ENCODE measurements around the gene CDK18.
"Not testable (repeated sequence)": the region's sequence is repeated elsewhere in the genome, so short reads cannot be mapped to it uniquely, and the experiment has no call there.

Gene CDK18

GRCh38 chr1:205504311-205505075 lies at the start of gene CDK18:
Gene CDK18, plus strand, starts transcription at chr1:205504669. Its CDS starts 18,499 bp downstream, at chr1:205523168.
- peak in 1 of 2 donors; percentile 24 for DNase-seq (ENCODE audit: low read depth in 1 of 2, low spot score in 1 of 2)

GRCh38 chr1:205454903-205455335 lies 49.5 kb upstream of the CDK18 start:
- DNase-seq (ENCODE audit: low read depth in 1 of 2, low spot score in 1 of 2), result no peak

GRCh38 chr1:205455581-205456382 lies 48.7 kb upstream of the CDK18 start, which contains the start of gene BLACAT1:
Gene BLACAT1, minus strand, starts transcription at chr1:205456045.
- no peak for DNase-seq (ENCODE audit: low read depth in 1 of 2, low spot score in 1 of 2)

GRCh38 chr1:205456383-205456867 lies 48.0 kb upstream of the CDK18 start:
- DNase-seq (ENCODE audit: low read depth in 1 of 2, low spot score in 1 of 2), result no peak

GRCh38 chr1:205456868-205457745 lies 47.4 kb upstream of the CDK18 start:
- DNase-seq (ENCODE audit: low read depth in 1 of 2, low spot score in 1 of 2), result no peak

GRCh38 chr1:205458777-205459566 lies 45.5 kb upstream of the CDK18 start:
- DNase-seq (ENCODE audit: low read depth in 1 of 2, low spot score in 1 of 2), result no peak

- no peak for DNase-seq (ENCODE audit: low read depth in 1 of 2, low spot score in 1 of 2)
Observed at GRCh38 chr1:205465392-205465791, 39.1 kb upstream of the CDK18 start.

- no peak for DNase-seq (ENCODE audit: low read depth in 1 of 2, low spot score in 1 of 2)
Observed at GRCh38 chr1:205466595-205467220, 37.8 kb upstream of the CDK18 start.

GRCh38 chr1:205470131-205470530 lies 34.3 kb upstream of the CDK18 start:
- DNase-seq (ENCODE audit: low read depth in 1 of 2, low spot score in 1 of 2), result no peak

- no peak for DNase-seq (ENCODE audit: low read depth in 1 of 2, low spot score in 1 of 2)
Observed at GRCh38 chr1:205472737-205473441, 31.6 kb upstream of the CDK18 start.

- no peak for DNase-seq (ENCODE audit: low read depth in 1 of 2, low spot score in 1 of 2)
Observed at GRCh38 chr1:205473475-205473874, 31.0 kb upstream of the CDK18 start.

GRCh38 chr1:205473966-205474365 lies 30.5 kb upstream of the CDK18 start:
- no peak for DNase-seq (ENCODE audit: low read depth in 1 of 2, low spot score in 1 of 2)

- DNase-seq (ENCODE audit: low read depth in 1 of 2, low spot score in 1 of 2), result no peak
Observed at GRCh38 chr1:205474571-205474970, 29.9 kb upstream of the CDK18 start.

GRCh38 chr1:205475855-205476254 lies 28.6 kb upstream of the CDK18 start:
- DNase-seq (ENCODE audit: low read depth in 1 of 2, low spot score in 1 of 2), result no peak

- DNase-seq (ENCODE audit: low read depth in 1 of 2, low spot score in 1 of 2), result no peak
Observed at GRCh38 chr1:205476648-205477047, 27.8 kb upstream of the CDK18 start.

- DNase-seq (ENCODE audit: low read depth in 1 of 2, low spot score in 1 of 2), result no peak
Observed at GRCh38 chr1:205477121-205477758, 27.2 kb upstream of the CDK18 start.

GRCh38 chr1:205477759-205478247 lies 26.7 kb upstream of the CDK18 start:
- DNase-seq (ENCODE audit: low read depth in 1 of 2, low spot score in 1 of 2), result no peak

- not testable (repeated sequence) for DNase-seq (ENCODE audit: low read depth in 1 of 2, low spot score in 1 of 2)
Observed at GRCh38 chr1:205478985-205479384, 25.5 kb upstream of the CDK18 start.

Data from activated T-helper 1 cell treated with anti-CD3 and anti-CD28 coated beads, Interleukin-2, amount 50 U/mL, for 16 hours (primary cell).